Spleen (tissue), 11 donors: ENCODE data around the gene KSR1. TPM values are rescaled to one million over a fixed set of nuclear protein-coding genes. Genes with fewer than 3 reads are reported as not detected.

Experiments
- DNase-seq: peaks from one replicate; pipeline ENCODE4 v3.0.0-alpha.2; 2020
- H3K27ac ChIP-seq, 8 donors: fragments of 200-600 bp; sonication (generic) in 7 of 8; 1 replicate in 4 of 8; 2 replicates in 4 of 8; pipeline versions ENCODE4 v1.5.0 to v1.8.0; 2016 to 2021; ENCODE audit warnings: inconsistent platforms in 4 of 8, mild to moderate bottlenecking in 4 of 8, moderate library complexity in 1 of 8
- H3K27me3 ChIP-seq, 7 donors: fragments of 200-600 bp; sonication (generic) in 6 of 7; replicated peaks in 1 of 7; 1 replicate in 4 of 7; 2 replicates in 3 of 7; pipeline versions ENCODE4 v1.5.0 to v1.8.0; 2016 to 2021; ENCODE audit warnings: inconsistent platforms in 3 of 7, mild to moderate bottlenecking in 1 of 7
- H3K36me3 ChIP-seq, 6 donors: fragments of 200-600 bp; sonication (generic) in 5 of 6; 1 replicate in 4 of 6; 2 replicates in 2 of 6; pipeline versions ENCODE4 v1.5.0 to v1.8.0; 2016 to 2021; ENCODE audit warnings: inconsistent platforms in 2 of 6
- H3K4me1 ChIP-seq, 6 donors: fragments of 200-600 bp; sonication (generic) in 5 of 6; 1 replicate in 3 of 6; 2 replicates in 3 of 6; pipeline versions ENCODE4 v1.5.0 to v1.8.0; 2016 to 2021; ENCODE audit warnings: inconsistent platforms in 3 of 6
- H3K4me3 ChIP-seq, 8 donors: fragments of 200-600 bp; sonication (generic) in 7 of 8; 1 replicate in 4 of 8; 2 replicates in 4 of 8; pipeline versions ENCODE4 v1.5.0 to v1.8.0; 2016 to 2021; ENCODE audit warnings: inconsistent platforms in 4 of 8, mild to moderate bottlenecking in 4 of 8, moderate library complexity in 2 of 8
- H3K9me3 ChIP-seq, 8 donors: fragments of 200-600 bp; sonication (generic) in 7 of 8; 1 replicate in 4 of 8; 2 replicates in 4 of 8; pipeline versions ENCODE4 v1.5.0 to v1.8.0; 2016 to 2021; ENCODE audit warnings: inconsistent platforms in 4 of 8
- POLR2A ChIP-seq, 3 donors: fragments of 450-650 bp; IDR thresholded peaks; one replicate each; pipeline ENCODE4 v1.5.1; 2017; ENCODE audit warnings: antibody characterized with exemption in 3 of 3, mild to moderate bottlenecking in 1 of 3
- POLR2AphosphoS5 ChIP-seq, 3 donors: sonication (generic); formaldehyde crosslinking; IDR thresholded peaks; one replicate each; pipeline ENCODE4 v1.5.1; 2017; ENCODE audit warnings: antibody characterized with exemption in 3 of 3
- WGBS, 5 donors: extraction: QIAGEN DNeasy Blood & Tissue Kit in 3 of 5; methylation state at CpG; one replicate each; pipeline versions ENCODE4 v1.1.5 to v1.1.7; 2013 to 2018; 5-methylcytosine and 5-hydroxymethylcytosine counted together
- intact Hi-C: fragments of 100-400 bp; cut with DNase I; formaldehyde crosslinking; loops from one replicate; pipeline ENCODE4 v1.15.0; 2023; ENCODE audit warnings: low total_unique reads
- polyA plus RNA-seq, 3 donors: library from polyadenylated mRNA; stranded (reverse); fragments of 200-250 nt; gene quantifications; one replicate each; pipeline ENCODE4 v1.2.1, GENCODE V29; 2013
- total RNA-seq, 7 donors: library from RNA; depleted of rRNA in 3 of 7; stranded (reverse); fragments of >200 nt in 3 of 7; fragmentation: NEBNext Ultra II Directional in 4 of 7; extraction: Animal tissue kit (Norgen Biotek cat#: 25700) in 4 of 7; gene quantifications; one replicate each; pipeline versions ENCODE4 v1.1.0 to v1.2.1, GENCODE V29; 2016 to 2021
- TF ChIP-seq, protein P1 (sequence below), 11 experiments: fragments of 200-600 bp in 7 of 11; fragments of 450-650 bp in 4 of 11; sonication (generic) in 4 of 11; IDR thresholded peaks in 8 of 11; conservative IDR thresholded peaks in 3 of 11; 1 replicate in 7 of 11; 2 replicates in 4 of 11; pipeline versions ENCODE4 v1.4.0 to v1.8.0; 2016 to 2021; ENCODE audit warnings: antibody characterized with exemption in 11 of 11, inconsistent platforms in 4 of 11, mild to moderate bottlenecking in 1 of 11
- donor health status: healthy with polysubstance abuse.
- donor health status: DM: no; HTN: no; CAD: no; lungs with moderate emphysema.
- donor health status: DM: no; HTN: no; CAD: no.
- donor health status: Bipolar disorder and iron deficiency.
- donor health status: healthy.
- donor health status: DM: no; HTN: no; CAD: no.
- donor health status: DM: yes; HTN: yes; CAD: no.

The KSR1 gene
- total and polyA plus RNA-seq, 10 donors: 6.4 to 100 (median 46.0) TPM

GRCh38 chr17:27570578-27570914 lies 114.3 kb downstream of the KSR1 start:
- DNase-seq: peak; percentile 55
- Histone ChIP-seq H3K36me3 (peaks cover 0 to 11% (median 0%) of the 10 kb centered on the region in 6 donors), H3K9me3 (no peaks in the 10 kb centered on the region), H3K4me3 (no peak overlapping the region), H3K4me1 (peaks cover 19 to 93% (median 65%) of the 10 kb centered on the region in 6 donors), H3K27ac (peak overlapping the region; percentile 44 to 77 (median 70)), H3K27me3 (no peaks in the 10 kb centered on the region)
- WGBS, 5 donors: 61 to 88% (median 77%) methylated on average over 4 to 7 of the region's 7 CpGs
- intact Hi-C loops: no loop called here
- TF ChIP-seq POLR2A (IDR thresholded peaks at IDR 0.05) (no peak), POLR2AphosphoS5 (IDR thresholded peaks at IDR 0.05) (no peak)
- TF ChIP-seq, protein P1, sequence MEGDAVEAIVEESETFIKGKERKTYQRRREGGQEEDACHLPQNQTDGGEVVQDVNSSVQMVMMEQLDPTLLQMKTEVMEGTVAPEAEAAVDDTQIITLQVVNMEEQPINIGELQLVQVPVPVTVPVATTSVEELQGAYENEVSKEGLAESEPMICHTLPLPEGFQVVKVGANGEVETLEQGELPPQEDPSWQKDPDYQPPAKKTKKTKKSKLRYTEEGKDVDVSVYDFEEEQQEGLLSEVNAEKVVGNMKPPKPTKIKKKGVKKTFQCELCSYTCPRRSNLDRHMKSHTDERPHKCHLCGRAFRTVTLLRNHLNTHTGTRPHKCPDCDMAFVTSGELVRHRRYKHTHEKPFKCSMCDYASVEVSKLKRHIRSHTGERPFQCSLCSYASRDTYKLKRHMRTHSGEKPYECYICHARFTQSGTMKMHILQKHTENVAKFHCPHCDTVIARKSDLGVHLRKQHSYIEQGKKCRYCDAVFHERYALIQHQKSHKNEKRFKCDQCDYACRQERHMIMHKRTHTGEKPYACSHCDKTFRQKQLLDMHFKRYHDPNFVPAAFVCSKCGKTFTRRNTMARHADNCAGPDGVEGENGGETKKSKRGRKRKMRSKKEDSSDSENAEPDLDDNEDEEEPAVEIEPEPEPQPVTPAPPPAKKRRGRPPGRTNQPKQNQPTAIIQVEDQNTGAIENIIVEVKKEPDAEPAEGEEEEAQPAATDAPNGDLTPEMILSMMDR (IDR thresholded peaks at IDR 0.05 in 8 of 11, conservative IDR thresholded peaks at IDR 0.05 in 3 of 11): no peak

GRCh38 chr17:27571563-27572352 lies 115.5 kb downstream of the KSR1 start:
- WGBS, 5 donors: 91 to 96% (median 93%) methylated on average over 8 to 12 of the region's 12 CpGs
- Histone ChIP-seq H3K4me3 (no peak overlapping the region), H3K4me1 (peaks cover 19 to 85% (median 57%) of the 10 kb centered on the region in 6 donors), H3K27me3 (no peaks in the 10 kb centered on the region), H3K27ac (peak overlapping the region in 4 of 8 donors; percentile 72 to 77 (median 74)), H3K36me3 (peaks cover 0 to under 1% (median 0%) of the 10 kb centered on the region in 6 donors), H3K9me3 (no peaks in the 10 kb centered on the region)
- intact Hi-C loops: no loop called here
- peak; percentile 53 for DNase-seq
- TF ChIP-seq, protein P1 (IDR thresholded peaks at IDR 0.05 in 8 of 11, conservative IDR thresholded peaks at IDR 0.05 in 3 of 11): no peak
- TF ChIP-seq POLR2AphosphoS5 (IDR thresholded peaks at IDR 0.05) (no peak), POLR2A (IDR thresholded peaks at IDR 0.05) (no peak)

- no peaks in the 10 kb centered on the region for H3K9me3 ChIP-seq
- no peak overlapping the region for H3K4me3 ChIP-seq
- peaks cover 24 to 84% (median 55%) of the 10 kb centered on the region in 6 donors for H3K4me1 ChIP-seq
- intact Hi-C loops: no loop called here
- TF ChIP-seq POLR2A (IDR thresholded peaks at IDR 0.05) (no peak), POLR2AphosphoS5 (IDR thresholded peaks at IDR 0.05) (no peak)
- TF ChIP-seq, protein P1 (IDR thresholded peaks at IDR 0.05 in 8 of 11, conservative IDR thresholded peaks at IDR 0.05 in 3 of 11): no peak
- H3K27ac ChIP-seq: no peak overlapping the region
- H3K36me3 ChIP-seq: peaks cover 0 to 7% (median 1%) of the 10 kb centered on the region in 6 donors
- H3K27me3 ChIP-seq: no peaks in the 10 kb centered on the region
- no peak for DNase-seq
- WGBS, 5 donors: 82 to 92% (median 86%) methylated on average over 7 of the region's 7 CpGs
These were observed 116.4 kb downstream of the KSR1 start for GRCh38 chr17:27572665-27573064.

GRCh38 chr17:27573548-27573947 lies 117.3 kb downstream of the KSR1 start:
- WGBS, 5 donors: 91 to 97% (median 94%) methylated on average over 5 of the region's 5 CpGs
- DNase-seq: no peak
- TF ChIP-seq POLR2A (IDR thresholded peaks at IDR 0.05) (no peak), POLR2AphosphoS5 (IDR thresholded peaks at IDR 0.05) (no peak)
- TF ChIP-seq, protein P1 (IDR thresholded peaks at IDR 0.05 in 8 of 11, conservative IDR thresholded peaks at IDR 0.05 in 3 of 11): no peak
- H3K9me3 ChIP-seq: no peaks in the 10 kb centered on the region
- no peak overlapping the region for H3K4me3 ChIP-seq
- H3K36me3 ChIP-seq: peaks cover 0 to 16% (median 2%) of the 10 kb centered on the region in 6 donors
- H3K4me1 ChIP-seq: peaks cover 21 to 84% (median 51%) of the 10 kb centered on the region in 6 donors
- H3K27ac ChIP-seq: no peak overlapping the region
- no peaks in the 10 kb centered on the region for H3K27me3 ChIP-seq
- intact Hi-C loops: no loop called here
